OCI-LY7 (cell line): Measurements from ENCODE around the gene IGFL4.

ENCODE experiments used
- EZH2phosphoT487 ChIP-seq: fragments of 200-600 bp; sonication (generic); IDR thresholded peaks from 2 replicates; pipeline ENCODE4 v1.6.1; 2018; ENCODE audit warnings: low read depth, borderline replicate concordance, mild to moderate bottlenecking, mixed run types, antibody characterized with exemption, low read length, moderate library complexity, mixed read lengths
- TF ChIP-seq, protein P1 (sequence below): fragments of 200-600 bp; sonication (generic); conservative IDR thresholded peaks from 2 replicates; pipeline ENCODE4 v1.5.1; 2014; ENCODE audit warnings: mild to moderate bottlenecking, antibody characterized with exemption, low read length, moderate library complexity, mixed read lengths

DNA sequence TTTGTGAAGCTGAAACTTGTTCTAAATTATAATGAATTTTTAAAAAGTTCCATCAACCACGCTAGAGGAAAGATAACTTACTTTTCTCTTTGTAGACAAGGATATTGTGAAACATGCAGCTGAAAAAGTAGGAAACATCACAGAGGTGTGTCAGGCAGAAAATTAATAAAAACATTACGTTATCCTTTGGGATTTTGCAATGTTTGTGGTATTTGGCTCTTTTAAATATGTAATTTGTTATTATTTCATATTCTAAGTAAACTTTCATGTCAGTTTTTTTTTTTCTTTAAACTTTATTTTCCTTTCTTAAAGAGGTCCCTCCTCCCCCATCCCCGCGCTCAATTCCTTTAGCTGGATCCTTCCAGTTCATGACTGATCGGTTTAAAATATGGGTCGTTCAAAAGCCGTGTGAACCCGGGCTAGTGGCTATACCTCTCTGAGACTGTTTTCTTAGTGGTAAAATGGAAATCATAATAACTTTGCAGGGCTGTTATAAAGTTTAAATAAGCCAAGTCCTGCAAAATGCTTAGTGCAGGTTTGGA is 46.3 kb downstream of the IGFL4 start:
- TF ChIP-seq, protein P1, sequence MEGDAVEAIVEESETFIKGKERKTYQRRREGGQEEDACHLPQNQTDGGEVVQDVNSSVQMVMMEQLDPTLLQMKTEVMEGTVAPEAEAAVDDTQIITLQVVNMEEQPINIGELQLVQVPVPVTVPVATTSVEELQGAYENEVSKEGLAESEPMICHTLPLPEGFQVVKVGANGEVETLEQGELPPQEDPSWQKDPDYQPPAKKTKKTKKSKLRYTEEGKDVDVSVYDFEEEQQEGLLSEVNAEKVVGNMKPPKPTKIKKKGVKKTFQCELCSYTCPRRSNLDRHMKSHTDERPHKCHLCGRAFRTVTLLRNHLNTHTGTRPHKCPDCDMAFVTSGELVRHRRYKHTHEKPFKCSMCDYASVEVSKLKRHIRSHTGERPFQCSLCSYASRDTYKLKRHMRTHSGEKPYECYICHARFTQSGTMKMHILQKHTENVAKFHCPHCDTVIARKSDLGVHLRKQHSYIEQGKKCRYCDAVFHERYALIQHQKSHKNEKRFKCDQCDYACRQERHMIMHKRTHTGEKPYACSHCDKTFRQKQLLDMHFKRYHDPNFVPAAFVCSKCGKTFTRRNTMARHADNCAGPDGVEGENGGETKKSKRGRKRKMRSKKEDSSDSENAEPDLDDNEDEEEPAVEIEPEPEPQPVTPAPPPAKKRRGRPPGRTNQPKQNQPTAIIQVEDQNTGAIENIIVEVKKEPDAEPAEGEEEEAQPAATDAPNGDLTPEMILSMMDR, result no peak
- no peak for TF ChIP-seq EZH2phosphoT487
